KMS-11 (cell line): ENCODE measurements around the gene NES.

Experiments
- H2AFZ ChIP-seq: fragments of 200-600 bp; sonication (generic); 2 replicates; pipeline ENCODE4 v1.6.1; 2016; ENCODE audit warnings: antibody characterized with exemption, mixed run types, low read depth
- H3K27ac ChIP-seq: fragments of 200-600 bp; sonication (generic); 2 replicates; pipeline ENCODE4 v1.6.1; 2016; ENCODE audit warnings: mild to moderate bottlenecking, mixed run types
- H3K27me3 ChIP-seq: fragments of 200-600 bp; sonication (generic); 2 replicates; pipeline ENCODE4 v1.6.1; 2017; ENCODE audit warnings: mild to moderate bottlenecking, low read depth, mixed run types, moderate library complexity; ENCODE audit not compliant: insufficient read depth
- H3K36me3 ChIP-seq: fragments of 200-600 bp; sonication (generic); 2 replicates; pipeline ENCODE4 v1.6.1; 2017; ENCODE audit warnings: mild to moderate bottlenecking, mixed run types; ENCODE audit not compliant: insufficient read depth
- H3K4me1 ChIP-seq: fragments of 200-600 bp; sonication (generic); 2 replicates; pipeline ENCODE4 v1.6.1; 2016; ENCODE audit warnings: mild to moderate bottlenecking, low read depth, mixed run types; ENCODE audit not compliant: poor library complexity, severe bottlenecking
- H3K4me2 ChIP-seq: fragments of 200-600 bp; sonication (generic); 2 replicates; pipeline ENCODE4 v1.7.0; 2016; ENCODE audit warnings: mild to moderate bottlenecking, mixed run types
- H3K4me3 ChIP-seq: fragments of 200-600 bp; sonication (generic); IDR thresholded peaks from 2 replicates; pipeline ENCODE4 v1.6.1; 2017; ENCODE audit warnings: low read depth, low read length, mixed read lengths; ENCODE audit not compliant: insufficient read depth
- H3K79me2 ChIP-seq: fragments of 200-600 bp; sonication (generic); 2 replicates; pipeline ENCODE4 v1.6.1; 2016; ENCODE audit warnings: low read depth, mixed run types; ENCODE audit not compliant: insufficient read depth
- H3K9ac ChIP-seq: fragments of 200-600 bp; sonication (generic); 2 replicates; pipeline ENCODE4 v1.6.1; 2016; ENCODE audit warnings: mild to moderate bottlenecking, mixed run types
- H4K20me1 ChIP-seq: fragments of 200-600 bp; sonication (generic); 2 replicates; pipeline ENCODE4 v1.6.1; 2016; ENCODE audit warnings: mild to moderate bottlenecking, mixed run types; ENCODE audit not compliant: insufficient read depth
- TF ChIP-seq, protein P1 (sequence below): fragments of 200-600 bp; sonication (generic); conservative IDR thresholded peaks from 2 replicates; pipeline ENCODE4 v1.6.1; 2017; ENCODE audit warnings: low read depth, mild to moderate bottlenecking, antibody characterized with exemption, low read length, moderate library complexity, mixed read lengths

The NES gene

DNA sequence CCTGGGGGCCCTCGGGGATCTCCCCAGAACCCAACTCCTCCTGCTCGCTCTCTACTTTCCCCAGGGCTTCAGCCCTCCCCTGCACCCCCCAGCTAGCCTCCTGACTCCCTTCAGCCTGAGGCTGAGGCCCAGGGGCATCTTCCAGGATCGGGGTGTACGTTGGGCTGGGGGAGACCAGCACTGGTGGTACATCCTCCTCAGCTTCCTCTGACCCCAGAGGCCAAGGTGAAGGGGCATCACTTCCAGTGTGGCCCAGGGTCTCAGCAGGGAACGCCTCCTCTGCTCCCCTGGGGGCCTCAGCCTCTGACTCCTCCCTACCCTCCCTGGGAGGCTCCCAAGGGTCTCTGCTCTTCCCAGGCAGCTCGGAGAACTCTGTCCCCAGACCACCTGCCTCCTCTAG lies 6.8 kb downstream of the NES start:
- Histone ChIP-seq H2AFZ (no peak overlapping the region), H3K4me1 (peaks cover 5% of the 10 kb centered on the region), H3K4me2 (no peak overlapping the region), H3K4me3 (no peak overlapping the region), H3K27ac (no peak overlapping the region), H3K36me3 (no peaks in the 10 kb centered on the region), H4K20me1 (no peaks in the 10 kb centered on the region), H3K27me3 (peaks cover 84% of the 10 kb centered on the region), H3K9ac (no peak overlapping the region), H3K79me2 (no peaks in the 10 kb centered on the region)
- TF ChIP-seq, protein P1, sequence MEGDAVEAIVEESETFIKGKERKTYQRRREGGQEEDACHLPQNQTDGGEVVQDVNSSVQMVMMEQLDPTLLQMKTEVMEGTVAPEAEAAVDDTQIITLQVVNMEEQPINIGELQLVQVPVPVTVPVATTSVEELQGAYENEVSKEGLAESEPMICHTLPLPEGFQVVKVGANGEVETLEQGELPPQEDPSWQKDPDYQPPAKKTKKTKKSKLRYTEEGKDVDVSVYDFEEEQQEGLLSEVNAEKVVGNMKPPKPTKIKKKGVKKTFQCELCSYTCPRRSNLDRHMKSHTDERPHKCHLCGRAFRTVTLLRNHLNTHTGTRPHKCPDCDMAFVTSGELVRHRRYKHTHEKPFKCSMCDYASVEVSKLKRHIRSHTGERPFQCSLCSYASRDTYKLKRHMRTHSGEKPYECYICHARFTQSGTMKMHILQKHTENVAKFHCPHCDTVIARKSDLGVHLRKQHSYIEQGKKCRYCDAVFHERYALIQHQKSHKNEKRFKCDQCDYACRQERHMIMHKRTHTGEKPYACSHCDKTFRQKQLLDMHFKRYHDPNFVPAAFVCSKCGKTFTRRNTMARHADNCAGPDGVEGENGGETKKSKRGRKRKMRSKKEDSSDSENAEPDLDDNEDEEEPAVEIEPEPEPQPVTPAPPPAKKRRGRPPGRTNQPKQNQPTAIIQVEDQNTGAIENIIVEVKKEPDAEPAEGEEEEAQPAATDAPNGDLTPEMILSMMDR: no peak

DNA sequence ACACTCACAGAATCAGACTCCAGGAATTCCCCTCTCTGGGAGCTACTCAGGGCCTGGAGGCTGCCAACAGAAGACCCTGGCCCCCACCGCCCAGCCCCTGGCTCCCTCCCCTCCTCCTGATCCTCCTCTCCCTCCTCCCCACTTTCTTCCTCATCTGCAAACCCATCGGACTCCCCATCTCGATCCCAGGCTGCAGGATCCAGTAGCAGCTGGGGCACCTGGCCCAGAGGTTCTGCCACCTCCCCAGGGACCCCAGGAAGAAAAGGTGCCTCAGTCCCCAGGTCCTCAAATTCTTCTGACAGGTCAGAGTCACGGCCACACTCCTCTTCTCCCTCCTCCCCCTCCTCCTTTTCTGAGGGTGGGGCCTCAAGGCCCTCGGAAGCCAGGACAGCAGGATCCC lies 7.4 kb downstream of the NES start:
- H3K4me1 ChIP-seq: peaks cover 10% of the 10 kb centered on the region
- peaks cover 82% of the 10 kb centered on the region for H3K27me3 ChIP-seq
- TF ChIP-seq, protein P1: no peak

DNA sequence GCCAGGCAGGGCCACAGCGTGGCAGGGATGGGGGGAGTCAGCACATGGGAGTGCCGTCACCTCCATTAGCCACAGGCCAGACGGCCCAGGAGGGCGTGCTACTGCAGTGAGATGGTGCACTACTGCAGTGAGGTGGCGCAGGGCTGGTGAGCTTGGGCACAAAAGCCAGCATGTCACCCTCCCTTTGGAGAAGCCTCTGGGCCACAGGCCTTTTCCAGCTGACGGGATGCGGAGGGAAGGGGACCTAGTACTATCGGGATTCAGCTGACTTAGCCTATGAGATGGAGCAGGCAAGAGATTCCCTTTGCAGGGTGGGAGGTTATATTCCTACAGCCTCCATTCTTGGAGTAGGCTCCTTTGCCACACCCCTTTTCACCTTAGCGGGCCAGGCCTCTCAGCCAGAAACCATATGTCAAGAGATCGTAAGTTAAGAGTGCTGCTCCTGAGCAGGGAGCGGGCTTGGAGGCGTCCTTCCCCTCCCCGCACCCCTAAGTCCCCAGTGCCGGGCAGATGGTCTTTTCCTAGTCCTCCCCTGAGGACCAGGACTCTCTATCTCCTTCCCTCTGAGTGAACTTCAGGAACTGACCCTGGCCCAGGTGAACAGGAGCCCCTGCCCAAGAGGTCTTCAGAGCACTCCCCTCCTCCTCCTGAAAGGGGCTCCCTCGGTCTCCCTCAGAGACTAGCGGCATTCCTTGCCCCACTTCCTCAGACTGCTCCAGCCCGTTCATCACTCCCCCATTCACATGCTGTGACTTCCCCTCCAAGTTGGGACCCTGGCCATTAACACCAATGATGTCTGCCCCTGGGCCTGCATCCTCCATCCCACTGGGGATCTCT lies 8.2 kb downstream of the NES start:
- Histone ChIP-seq H2AFZ (no peak overlapping the region), H3K79me2 (no peaks in the 10 kb centered on the region), H4K20me1 (no peaks in the 10 kb centered on the region), H3K27ac (no peak overlapping the region), H3K4me1 (peaks cover 18% of the 10 kb centered on the region), H3K4me3 (no peak overlapping the region), H3K9ac (no peak overlapping the region), H3K36me3 (no peaks in the 10 kb centered on the region), H3K4me2 (no peak overlapping the region), H3K27me3 (peaks cover 80% of the 10 kb centered on the region)
- TF ChIP-seq, protein P1: no peak

More for the DNA sequence above, 7.4 kb downstream of the NES start:
- H3K36me3 ChIP-seq: no peaks in the 10 kb centered on the region
- no peak overlapping the region for H3K9ac ChIP-seq
- no peak overlapping the region for H3K4me2 ChIP-seq
- no peaks in the 10 kb centered on the region for H3K79me2 ChIP-seq
- no peaks in the 10 kb centered on the region for H4K20me1 ChIP-seq
- H3K27ac ChIP-seq: no peak overlapping the region
- H2AFZ ChIP-seq: no peak overlapping the region
- no peak overlapping the region for H3K4me3 ChIP-seq

DNA sequence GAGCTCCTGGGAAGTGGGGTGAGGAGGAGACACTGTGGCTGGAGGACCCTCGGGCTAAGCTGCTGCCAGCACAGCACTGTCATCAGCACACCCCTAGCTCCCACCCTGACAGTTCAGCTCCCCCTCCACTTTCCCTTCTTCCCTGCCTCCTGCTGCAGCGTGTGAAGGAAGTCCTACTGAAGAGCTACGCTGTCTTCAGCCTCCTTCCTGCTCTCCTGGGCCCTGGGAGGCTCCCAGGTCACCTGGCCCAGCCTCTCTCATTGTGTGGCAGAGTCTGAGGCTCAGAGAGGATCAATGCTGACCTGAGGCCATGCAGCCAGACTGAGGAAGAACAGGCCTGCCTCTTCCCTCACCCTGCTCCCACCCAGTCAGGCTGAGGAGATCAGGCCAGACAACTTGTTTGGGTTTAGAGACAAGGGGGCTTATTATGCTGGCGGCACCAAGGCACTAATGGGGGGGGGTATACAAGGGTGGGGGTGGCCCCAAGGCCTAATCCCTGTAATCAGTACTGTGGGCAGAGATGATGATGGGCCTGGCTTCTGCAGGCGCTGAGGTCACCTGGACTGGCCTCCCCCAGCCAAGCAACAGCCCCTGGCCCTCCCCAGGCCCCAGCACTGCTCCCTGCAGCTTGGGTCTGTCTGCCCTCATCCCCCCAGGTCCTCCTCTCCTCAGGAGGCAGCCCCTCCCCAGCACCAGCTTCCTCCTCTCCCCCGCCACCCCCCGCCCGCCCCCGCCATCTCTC lies 9.1 kb downstream of the NES start:
- no peak overlapping the region for H3K4me2 ChIP-seq
- TF ChIP-seq, protein P1: no peak
- no peaks in the 10 kb centered on the region for H4K20me1 ChIP-seq
- H3K36me3 ChIP-seq: no peaks in the 10 kb centered on the region
- H3K79me2 ChIP-seq: no peaks in the 10 kb centered on the region
- H3K4me3 ChIP-seq: no peak overlapping the region
- H3K27me3 ChIP-seq: peaks cover 79% of the 10 kb centered on the region
- no peak overlapping the region for H2AFZ ChIP-seq
- H3K4me1 ChIP-seq: peaks cover 27% of the 10 kb centered on the region
- no peak overlapping the region for H3K9ac ChIP-seq
- H3K27ac ChIP-seq: no peak overlapping the region
